ENCODE data around the gene CYP46A1.

Gene CYP46A1

GRCh38 chr14:99668307-99669295 lies 15.5 kb upstream of the CYP46A1 start:
- no peaks in the 10 kb centered on the region for H3K4me1 ChIP-seq (ENCODE audit: control insufficient read depth, insufficient read depth, low read length)
- no peak overlapping the region for H3K9ac ChIP-seq (ENCODE audit: low read depth, low read length)
- no peaks in the 10 kb centered on the region for H3K9me3 ChIP-seq (replicated peaks; ENCODE audit: low read length)
- H3K4me2 ChIP-seq (ENCODE audit: low read length) = no peak overlapping the region
- H3K36me3 ChIP-seq (ENCODE audit: insufficient read depth, low read length) = no peaks in the 10 kb centered on the region
- no peak overlapping the region for H3K4me3 ChIP-seq (ENCODE audit: low read length)
- H3K27me3 ChIP-seq (ENCODE audit: control insufficient read depth, insufficient read depth, low read length) = peaks cover 9% of the 10 kb centered on the region

GRCh38 chr14:99670361-99671234 lies 13.5 kb upstream of the CYP46A1 start:
- Histone ChIP-seq H3K4me2 (ENCODE audit: low read length) (no peak overlapping the region), H3K9ac (ENCODE audit: low read depth, low read length) (no peak overlapping the region), H3K27me3 (ENCODE audit: control insufficient read depth, insufficient read depth, low read length) (peaks cover 24% of the 10 kb centered on the region), H3K36me3 (ENCODE audit: insufficient read depth, low read length) (no peaks in the 10 kb centered on the region), H3K9me3 (replicated peaks; ENCODE audit: low read length) (no peaks in the 10 kb centered on the region), H3K4me1 (ENCODE audit: control insufficient read depth, insufficient read depth, low read length) (no peaks in the 10 kb centered on the region), H3K4me3 (ENCODE audit: low read length) (no peak overlapping the region)

GRCh38 chr14:99671235-99672224 lies 12.6 kb upstream of the CYP46A1 start:
- Histone ChIP-seq H3K4me1 (ENCODE audit: control insufficient read depth, insufficient read depth, low read length) (no peaks in the 10 kb centered on the region), H3K36me3 (ENCODE audit: insufficient read depth, low read length) (no peaks in the 10 kb centered on the region), H3K27me3 (ENCODE audit: control insufficient read depth, insufficient read depth, low read length) (peaks cover 33% of the 10 kb centered on the region), H3K9me3 (replicated peaks; ENCODE audit: low read length) (no peaks in the 10 kb centered on the region), H3K4me3 (ENCODE audit: low read length) (no peak overlapping the region), H3K4me2 (ENCODE audit: low read length) (no peak overlapping the region), H3K9ac (ENCODE audit: low read depth, low read length) (no peak overlapping the region)

GRCh38 chr14:99672506-99673304 lies 11.4 kb upstream of the CYP46A1 start:
- Histone ChIP-seq H3K4me1 (ENCODE audit: control insufficient read depth, insufficient read depth, low read length) (peaks cover 8% of the 10 kb centered on the region), H3K27me3 (ENCODE audit: control insufficient read depth, insufficient read depth, low read length) (peaks cover 34% of the 10 kb centered on the region), H3K4me3 (ENCODE audit: low read length) (no peak overlapping the region), H3K9me3 (replicated peaks; ENCODE audit: low read length) (no peaks in the 10 kb centered on the region), H3K9ac (ENCODE audit: low read depth, low read length) (no peak overlapping the region), H3K36me3 (ENCODE audit: insufficient read depth, low read length) (no peaks in the 10 kb centered on the region), H3K4me2 (ENCODE audit: low read length) (no peak overlapping the region)

- H3K4me1 ChIP-seq (ENCODE audit: control insufficient read depth, insufficient read depth, low read length) = peaks cover 8% of the 10 kb centered on the region
- H3K27me3 ChIP-seq (ENCODE audit: control insufficient read depth, insufficient read depth, low read length) = peaks cover 31% of the 10 kb centered on the region
- H3K4me2 ChIP-seq (ENCODE audit: low read length) = no peak overlapping the region
Measured at GRCh38 chr14:99673305-99674063, 10.6 kb upstream of the CYP46A1 start.

GRCh38 chr14:99674064-99674650 lies 9.9 kb upstream of the CYP46A1 start:
- H3K4me1 ChIP-seq (ENCODE audit: control insufficient read depth, insufficient read depth, low read length) = peaks cover 8% of the 10 kb centered on the region
- no peaks in the 10 kb centered on the region for H3K36me3 ChIP-seq (ENCODE audit: insufficient read depth, low read length)
- H3K9ac ChIP-seq (ENCODE audit: low read depth, low read length) = no peak overlapping the region
- H3K4me3 ChIP-seq (ENCODE audit: low read length) = no peak overlapping the region
- H3K9me3 ChIP-seq (replicated peaks; ENCODE audit: low read length) = peaks cover 11% of the 10 kb centered on the region
- H3K27me3 ChIP-seq (ENCODE audit: control insufficient read depth, insufficient read depth, low read length) = peaks cover 31% of the 10 kb centered on the region
- H3K4me2 ChIP-seq (ENCODE audit: low read length) = no peak overlapping the region

More at GRCh38 chr14:99673305-99674063, 10.6 kb upstream of the CYP46A1 start:
- Histone ChIP-seq H3K9me3 (replicated peaks; ENCODE audit: low read length) (peaks cover 6% of the 10 kb centered on the region), H3K4me3 (ENCODE audit: low read length) (no peak overlapping the region), H3K36me3 (ENCODE audit: insufficient read depth, low read length) (no peaks in the 10 kb centered on the region), H3K9ac (ENCODE audit: low read depth, low read length) (no peak overlapping the region)

- Histone ChIP-seq H3K36me3 (ENCODE audit: insufficient read depth, low read length) (no peaks in the 10 kb centered on the region), H3K4me3 (ENCODE audit: low read length) (no peak overlapping the region)
Measured at GRCh38 chr14:99674776-99675381, 9.2 kb upstream of the CYP46A1 start.

GRCh38 chr14:99675382-99675835 lies 8.7 kb upstream of the CYP46A1 start:
- no peak overlapping the region for H3K9ac ChIP-seq (ENCODE audit: low read depth, low read length)
- no peak overlapping the region for H3K4me2 ChIP-seq (ENCODE audit: low read length)
- peaks cover 34% of the 10 kb centered on the region for H3K27me3 ChIP-seq (ENCODE audit: control insufficient read depth, insufficient read depth, low read length)
- H3K4me3 ChIP-seq (ENCODE audit: low read length) = no peak overlapping the region
- H3K4me1 ChIP-seq (ENCODE audit: control insufficient read depth, insufficient read depth, low read length) = peaks cover 8% of the 10 kb centered on the region
- no peaks in the 10 kb centered on the region for H3K36me3 ChIP-seq (ENCODE audit: insufficient read depth, low read length)
- H3K9me3 ChIP-seq (replicated peaks; ENCODE audit: low read length) = peaks cover 11% of the 10 kb centered on the region

More at GRCh38 chr14:99674776-99675381, 9.2 kb upstream of the CYP46A1 start:
- no peak overlapping the region for H3K4me2 ChIP-seq (ENCODE audit: low read length)
- H3K4me1 ChIP-seq (ENCODE audit: control insufficient read depth, insufficient read depth, low read length) = peaks cover 8% of the 10 kb centered on the region
- no peak overlapping the region for H3K9ac ChIP-seq (ENCODE audit: low read depth, low read length)
- peaks cover 31% of the 10 kb centered on the region for H3K27me3 ChIP-seq (ENCODE audit: control insufficient read depth, insufficient read depth, low read length)
- H3K9me3 ChIP-seq (replicated peaks; ENCODE audit: low read length) = peaks cover 11% of the 10 kb centered on the region

GRCh38 chr14:99675951-99676350 lies 8.1 kb upstream of the CYP46A1 start:
- Histone ChIP-seq H3K9me3 (replicated peaks; ENCODE audit: low read length) (peaks cover 11% of the 10 kb centered on the region), H3K4me2 (ENCODE audit: low read length) (no peak overlapping the region), H3K4me1 (ENCODE audit: control insufficient read depth, insufficient read depth, low read length) (peaks cover 8% of the 10 kb centered on the region), H3K36me3 (ENCODE audit: insufficient read depth, low read length) (no peaks in the 10 kb centered on the region), H3K9ac (ENCODE audit: low read depth, low read length) (no peak overlapping the region), H3K27me3 (ENCODE audit: control insufficient read depth, insufficient read depth, low read length) (peaks cover 35% of the 10 kb centered on the region), H3K4me3 (ENCODE audit: low read length) (no peak overlapping the region)

Measured in skeletal muscle satellite cell (primary cell).